T-helper 9 cell (primary cell): ENCODE results near the gene MIF4GD.

Source experiments
- DNase-seq: peaks from one replicate; pipeline ENCODE4 v3.0.0-alpha.2; 2020

The MIF4GD gene

GRCh38 chr17:75231741-75232464 lies 39.1 kb downstream of the MIF4GD start:
- no peak for DNase-seq

DNA sequence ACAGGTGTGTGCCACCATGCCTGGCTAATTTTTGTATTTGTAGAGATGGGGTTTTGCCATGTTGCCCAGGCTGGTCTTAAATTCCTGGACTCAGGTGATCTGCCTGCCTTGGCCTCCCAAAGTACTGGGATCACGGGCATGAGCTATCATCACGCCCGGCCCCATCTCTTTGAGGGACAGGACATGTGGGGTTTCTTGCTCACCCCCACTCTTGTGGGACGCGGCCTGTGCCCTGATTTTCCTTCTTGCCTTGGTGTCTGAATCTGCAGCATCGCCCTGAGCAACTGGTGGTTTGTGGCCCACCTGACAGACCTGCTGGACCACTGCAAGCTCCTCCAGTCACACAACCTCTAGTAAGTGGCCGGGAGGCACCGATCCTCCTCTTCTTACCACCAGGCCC lies 40.0 kb downstream of the MIF4GD start:
- no peak for DNase-seq

DNA sequence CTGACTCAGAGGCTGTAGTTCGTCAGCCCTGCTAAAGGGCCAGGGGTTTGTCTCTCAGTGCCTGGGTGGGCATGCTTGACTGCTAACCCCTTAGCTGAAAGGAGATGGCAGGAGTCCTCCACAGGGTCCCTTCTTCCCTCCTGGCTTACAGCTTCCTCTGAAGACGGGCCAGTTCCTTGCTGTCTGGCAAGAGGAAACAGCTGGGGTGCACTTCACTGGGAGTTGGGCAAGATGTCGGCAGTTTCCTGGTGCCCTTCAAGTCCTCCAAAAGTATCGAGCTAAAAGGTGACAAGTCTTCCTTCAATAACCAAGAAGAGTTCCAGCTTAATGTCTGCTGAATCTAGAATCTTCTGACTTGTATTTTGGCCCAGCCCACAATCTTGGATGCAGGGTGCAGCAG lies 42.2 kb downstream of the MIF4GD start:
- DNase-seq, result no peak

GRCh38 chr17:75228305-75228704 lies 42.7 kb downstream of the MIF4GD start:
- no peak for DNase-seq

DNA sequence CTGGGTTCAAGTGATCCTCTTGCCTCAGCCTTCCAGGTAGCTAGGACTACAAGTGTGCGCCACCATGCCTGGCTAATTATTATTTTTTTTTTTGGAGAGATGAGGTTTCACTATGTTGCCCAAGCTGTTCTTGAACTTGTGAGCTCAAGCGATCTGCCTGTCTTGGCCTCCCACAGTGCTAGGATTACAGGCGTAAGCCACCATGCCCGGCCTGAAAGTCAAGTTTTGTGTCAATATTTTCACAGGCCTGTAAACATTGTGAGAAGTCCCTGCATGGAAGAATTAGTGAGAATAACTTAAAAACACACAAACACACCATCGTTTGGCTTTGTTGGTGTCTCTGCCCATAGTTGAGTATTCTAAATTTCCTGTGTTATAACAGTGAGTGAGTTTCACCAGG lies 43.3 kb downstream of the MIF4GD start:
- DNase-seq, result no peak

- DNase-seq, result no peak
Observed at GRCh38 chr17:75225016-75225415, 46.0 kb downstream of the MIF4GD start.

DNA sequence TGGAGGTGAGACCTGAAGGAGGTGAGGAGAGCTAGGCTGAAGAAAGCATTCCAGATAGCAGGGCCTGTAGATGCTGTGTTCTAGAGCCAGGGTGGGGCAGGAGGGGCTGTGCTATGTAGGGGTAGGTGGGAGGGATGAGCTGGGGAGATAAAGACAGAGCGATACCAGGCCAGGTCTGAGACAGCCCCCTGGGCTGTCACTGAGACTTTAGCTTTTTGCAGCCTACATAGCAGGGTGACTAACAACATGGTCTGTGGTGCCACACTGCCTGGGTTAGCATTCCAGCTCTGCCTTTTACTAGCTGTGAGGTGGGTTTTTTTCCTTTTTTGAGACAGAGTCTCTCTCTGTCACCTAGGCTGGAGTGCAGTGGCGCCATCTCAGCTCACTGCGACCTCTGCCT lies 51.2 kb downstream of the MIF4GD start:
- DNase-seq, result no peak

GRCh38 chr17:75218131-75218530 lies 52.9 kb downstream of the MIF4GD start:
- no peak for DNase-seq
